ENCODE data around the gene RNF208.

- TF ChIP-seq EZH2phosphoT487 (IDR thresholded peaks at IDR 0.05; ENCODE audit: insufficient read depth, low read depth) (no peak), EZH2 (IDR thresholded peaks at IDR 0.05; ENCODE audit: insufficient read depth, poor library complexity, severe bottlenecking) (no peak)
These were observed 30.2 kb downstream of the RNF208 start for GRCh38 chr9:137191691-137192447.

Measured in GM23248 (cell line).